HG03045 (cell line): ENCODE data around the gene DPP10.

Source experiments
- ATAC-seq: cut with Tn5 transposase; IDR thresholded peaks from one replicate; pipeline ENCODE4 v1.9.1; 2021; ENCODE audit warnings: mild to moderate bottlenecking, moderate library complexity; ENCODE audit not compliant: unreplicated experiment

Gene DPP10

DNA sequence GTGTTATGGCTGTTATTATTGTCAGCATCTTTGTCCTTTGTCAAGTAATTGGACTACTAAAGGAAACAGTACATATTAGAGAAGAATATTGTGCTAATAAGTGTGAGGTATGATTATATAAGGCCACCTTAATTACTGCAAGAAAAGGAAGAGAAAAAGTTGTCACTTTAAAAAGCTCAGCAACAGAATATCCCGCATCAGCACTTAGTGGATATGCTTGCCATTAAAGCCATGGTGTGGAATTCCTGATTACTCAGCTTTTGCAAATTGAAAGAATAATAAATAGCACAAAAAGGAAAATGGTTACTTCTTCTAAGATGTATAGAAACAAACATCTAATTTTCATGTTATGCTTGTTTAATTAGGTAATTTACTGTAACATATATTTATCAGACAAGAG is 347.5 kb downstream of the DPP10 start:
- no peak for ATAC-seq

DNA sequence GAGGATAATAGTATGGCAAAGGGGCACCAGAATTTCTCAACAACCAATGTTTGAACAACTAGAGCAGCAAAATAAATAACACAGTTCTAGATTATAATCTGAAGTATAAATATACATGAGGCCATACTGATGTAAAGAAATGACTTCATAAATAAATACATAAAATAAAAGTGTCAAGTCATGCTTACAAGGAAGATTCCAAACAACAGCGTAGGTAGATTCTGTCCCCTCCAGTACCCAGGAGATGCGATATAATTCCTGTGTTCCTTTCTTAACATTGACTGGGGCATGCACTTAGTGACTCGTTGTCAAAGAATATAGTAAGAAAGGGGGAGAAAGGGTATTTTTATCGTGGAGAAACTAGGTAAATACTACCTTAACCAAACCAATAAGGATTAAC is 355.1 kb downstream of the DPP10 start:
- no peak for ATAC-seq

DNA sequence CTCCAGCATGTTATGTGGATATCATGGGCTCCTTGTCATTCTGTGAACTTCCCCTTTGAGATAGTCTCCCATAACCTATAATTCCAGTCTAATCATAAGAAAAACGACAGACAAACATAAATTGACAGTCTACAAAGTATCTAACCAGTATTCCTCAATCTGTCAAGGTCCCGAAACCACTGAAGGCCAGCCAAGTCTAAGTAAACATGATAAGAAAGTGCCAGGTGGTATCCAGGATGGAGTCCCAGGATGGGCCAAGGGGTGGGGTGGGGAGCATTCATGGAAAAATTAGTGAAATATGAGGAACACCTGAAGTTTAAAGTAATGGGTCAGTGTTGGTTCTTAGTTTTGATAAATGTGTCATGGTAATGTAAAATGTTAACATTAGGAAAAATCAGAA is 355.5 kb downstream of the DPP10 start:
- ATAC-seq = no peak

DNA sequence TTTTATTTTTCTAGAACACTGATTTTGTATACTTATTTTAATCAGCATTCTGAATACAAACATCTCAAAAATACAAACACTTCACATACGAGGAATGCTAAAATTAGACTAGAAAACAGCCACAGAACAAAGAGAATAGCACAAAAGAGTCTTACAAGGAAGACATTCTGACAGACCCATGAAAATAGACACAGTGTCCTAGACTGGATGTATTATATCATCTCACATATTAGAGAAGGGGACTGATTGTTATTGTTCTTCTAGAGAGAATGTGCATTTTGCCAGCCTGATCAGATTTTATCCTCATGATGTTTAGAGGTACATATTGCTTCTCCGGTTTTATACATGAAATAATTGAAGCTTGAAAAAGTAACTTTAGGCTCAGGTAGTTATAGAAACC is 357.9 kb downstream of the DPP10 start:
- ATAC-seq = no peak

DNA sequence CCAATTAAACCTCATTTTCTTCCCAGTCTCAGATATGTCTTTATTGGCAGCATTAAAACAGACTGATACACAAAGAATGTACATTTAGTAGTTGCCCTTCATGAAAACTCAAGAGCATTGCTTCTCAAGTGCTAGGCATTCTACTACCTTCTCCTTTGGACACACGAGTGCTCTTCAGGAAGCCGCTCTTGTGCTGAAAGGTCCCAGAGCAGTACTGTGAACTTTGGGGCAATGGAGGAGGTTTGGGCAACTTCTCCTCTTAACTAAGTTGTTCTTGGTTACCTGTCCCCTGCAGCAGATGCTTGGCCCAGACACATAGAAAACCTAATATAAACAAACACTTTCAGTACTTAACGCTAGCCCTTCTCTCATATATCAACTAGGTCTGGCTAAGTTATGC is 362.8 kb downstream of the DPP10 start:
- ATAC-seq = no peak

DNA sequence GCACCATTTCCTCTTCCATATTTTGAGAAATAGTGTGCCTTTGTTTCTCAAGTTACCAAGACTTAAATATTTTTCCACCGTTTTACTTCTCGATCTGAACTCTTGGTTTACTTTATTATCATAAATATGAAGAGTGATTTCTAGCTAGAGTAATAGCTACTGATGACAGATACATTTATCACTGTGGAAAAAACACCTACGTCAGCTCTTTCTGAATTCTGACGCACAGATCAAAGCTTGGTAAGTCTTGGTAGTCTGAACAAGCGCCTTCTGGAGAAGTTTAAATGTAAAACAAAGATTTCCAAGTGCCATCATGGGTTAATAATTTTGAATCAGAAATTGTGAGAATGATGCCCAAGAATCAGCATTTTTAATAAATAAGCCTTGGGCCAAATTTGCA is 367.7 kb downstream of the DPP10 start:
- no peak for ATAC-seq

DNA sequence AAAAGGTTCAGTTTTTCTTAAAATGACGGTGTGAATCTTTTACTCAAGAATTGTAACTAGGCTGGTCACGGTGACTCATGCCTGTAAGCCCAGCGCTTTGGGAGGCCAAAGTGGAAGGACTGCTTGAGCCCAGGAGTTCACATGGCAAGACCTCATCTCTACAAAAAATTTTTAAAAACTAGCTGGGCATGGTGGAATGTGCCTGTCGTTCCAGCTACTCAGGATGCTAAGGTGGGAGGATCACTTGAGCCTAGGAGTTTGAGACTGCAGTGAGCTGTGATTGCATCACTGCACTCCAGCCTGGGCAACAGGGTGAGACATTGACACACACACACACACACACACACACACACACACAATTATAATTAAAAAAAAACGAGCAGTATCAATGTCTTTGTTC is 369.8 kb downstream of the DPP10 start:
- no peak for ATAC-seq

DNA sequence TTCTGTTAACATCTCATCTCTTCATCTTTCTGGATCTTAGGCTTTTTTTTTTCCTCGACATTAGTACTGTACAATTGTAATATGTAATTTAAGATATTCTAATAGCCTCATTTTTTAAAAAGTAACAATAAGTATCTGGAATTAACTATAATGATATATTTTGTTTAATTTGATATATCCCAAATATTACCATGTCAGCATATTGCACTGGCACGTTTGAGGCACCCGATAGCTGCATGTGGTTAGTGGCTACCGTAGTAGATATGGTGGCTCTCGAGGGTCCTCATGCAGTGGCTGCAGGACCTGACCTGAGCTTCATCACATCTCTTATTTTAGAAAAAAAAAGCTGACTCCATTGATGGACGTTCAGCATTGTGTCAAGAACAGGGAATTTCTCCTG is 371.9 kb downstream of the DPP10 start:
- ATAC-seq = no peak

DNA sequence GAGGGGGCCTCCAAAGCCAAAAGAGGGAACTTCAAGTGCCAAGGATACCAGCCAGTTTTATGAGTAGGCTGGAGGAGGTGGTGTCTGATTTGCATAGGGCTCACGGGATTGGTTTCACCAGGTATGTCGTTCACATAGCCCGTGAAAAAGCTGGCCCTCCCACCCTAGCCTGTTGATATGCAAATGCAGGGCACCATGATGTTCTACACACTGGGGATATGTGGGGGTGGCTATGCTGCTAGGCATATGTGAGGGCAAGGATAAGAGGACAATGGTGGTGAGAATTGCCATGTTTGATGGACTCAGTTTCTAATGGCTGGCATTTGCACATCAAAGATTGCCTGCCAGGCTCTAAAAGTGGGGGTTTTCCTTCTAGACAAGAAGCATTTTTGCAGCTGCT is 378.6 kb downstream of the DPP10 start:
- no peak for ATAC-seq

DNA sequence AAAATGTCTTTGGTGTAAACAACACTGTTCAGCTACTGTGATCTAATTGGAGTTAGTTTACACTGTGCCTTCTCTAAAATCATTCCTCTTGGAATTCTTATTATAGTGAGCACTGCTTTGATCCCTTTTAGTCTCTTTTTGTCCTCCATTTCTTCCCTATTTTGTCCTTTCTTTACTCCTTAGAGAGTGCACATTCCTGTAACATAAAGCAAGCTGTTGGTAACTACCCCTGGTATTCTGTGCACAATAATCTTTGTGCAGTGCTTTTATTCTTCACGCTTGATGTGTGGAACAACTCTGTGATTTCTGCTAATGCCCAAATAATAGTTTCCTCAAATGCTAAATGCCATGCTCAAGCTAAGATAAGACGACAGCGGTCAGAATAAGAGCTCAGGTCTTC is 401.5 kb downstream of the DPP10 start:
- ATAC-seq = no peak

DNA sequence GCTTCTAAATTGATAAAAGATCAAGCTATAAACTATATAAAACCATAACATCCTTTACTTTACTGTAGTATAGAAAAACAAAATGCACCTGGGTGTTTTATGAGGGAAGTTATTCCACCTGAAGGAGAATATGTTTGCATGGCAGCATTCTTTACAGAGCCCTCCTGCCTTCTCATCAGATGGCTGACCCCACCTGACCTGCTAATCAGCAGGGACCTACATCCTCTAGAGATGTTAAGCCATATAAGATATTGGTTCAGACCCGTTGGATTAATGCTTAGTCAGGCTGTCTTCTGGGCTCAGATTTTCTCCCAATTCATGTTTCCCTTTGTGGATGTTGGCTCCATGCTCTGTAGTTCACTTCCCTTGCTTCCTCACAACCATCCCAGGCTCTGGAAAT is 414.8 kb downstream of the DPP10 start:
- ATAC-seq = no peak

DNA sequence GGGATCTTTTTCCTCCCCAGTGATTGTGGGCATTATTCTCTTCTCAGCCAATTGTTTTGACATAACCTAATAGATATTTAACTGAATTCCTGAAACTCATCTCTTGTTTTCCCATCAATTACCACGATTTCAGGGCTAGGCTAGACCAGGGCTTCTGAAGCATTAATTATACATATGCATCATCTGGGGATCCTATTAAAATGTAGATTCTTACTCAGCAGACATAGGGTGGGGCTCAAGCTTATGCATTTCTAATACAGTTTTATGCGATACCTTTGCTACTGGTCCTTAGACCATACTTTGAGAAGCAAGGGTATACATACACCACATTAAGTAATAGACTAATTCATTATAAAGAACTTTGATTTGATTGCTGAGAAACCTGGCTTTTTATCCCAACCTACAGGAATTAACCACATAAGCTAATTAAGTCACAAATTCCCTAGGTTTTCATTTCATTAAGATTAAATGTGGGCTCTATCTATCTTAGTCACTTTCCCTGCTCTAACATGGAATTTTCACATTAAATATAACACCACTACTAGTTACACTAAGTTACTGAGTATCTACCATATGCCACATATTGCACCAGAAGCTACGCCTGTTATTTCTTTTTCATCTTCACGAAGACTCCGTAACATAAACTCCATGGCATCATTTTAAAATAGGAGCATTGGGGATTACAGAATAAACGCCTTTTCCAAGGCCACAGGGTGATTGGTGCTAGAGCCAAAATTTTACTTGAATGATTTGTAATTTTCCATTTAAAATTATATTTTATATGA is 417.5 kb downstream of the DPP10 start:
- ATAC-seq = no peak

DNA sequence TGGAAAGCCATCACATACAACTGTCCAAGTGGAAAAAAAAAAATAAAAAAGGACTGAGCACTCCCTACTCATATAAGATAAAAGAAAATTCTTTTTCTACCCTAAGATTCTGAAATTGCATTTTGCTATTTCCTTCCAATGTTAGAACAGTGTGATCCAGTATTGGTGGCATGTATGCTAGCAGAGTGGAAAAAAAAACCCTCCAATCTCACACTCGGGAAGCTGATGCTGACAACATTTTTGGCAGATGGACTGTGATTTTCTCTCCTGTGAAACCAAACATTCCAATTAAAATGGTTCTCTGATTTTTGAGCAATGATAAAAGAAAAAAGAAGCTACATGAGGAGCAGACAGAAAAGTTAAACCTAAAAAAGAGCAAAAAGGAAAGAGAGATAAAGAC is 419.8 kb downstream of the DPP10 start:
- no peak for ATAC-seq

DNA sequence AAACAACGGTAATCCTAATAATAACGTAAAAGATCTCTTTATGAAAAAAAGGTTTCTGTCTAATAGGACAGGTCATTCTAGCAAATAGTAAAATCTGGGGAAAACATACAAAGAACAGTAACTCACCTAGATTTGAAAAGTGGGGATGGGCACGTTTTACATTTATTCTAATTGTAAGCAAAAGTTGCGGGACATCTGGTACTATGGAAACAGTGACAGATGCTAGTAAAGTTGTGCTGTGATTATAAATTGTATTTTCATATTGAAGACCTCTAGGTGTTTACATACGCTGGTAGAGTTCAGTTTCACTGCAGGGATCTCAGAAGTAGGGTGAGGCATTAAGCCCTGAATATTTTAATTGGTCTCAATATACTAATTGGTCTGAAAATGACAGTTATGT is 422.5 kb downstream of the DPP10 start:
- ATAC-seq = no peak

DNA sequence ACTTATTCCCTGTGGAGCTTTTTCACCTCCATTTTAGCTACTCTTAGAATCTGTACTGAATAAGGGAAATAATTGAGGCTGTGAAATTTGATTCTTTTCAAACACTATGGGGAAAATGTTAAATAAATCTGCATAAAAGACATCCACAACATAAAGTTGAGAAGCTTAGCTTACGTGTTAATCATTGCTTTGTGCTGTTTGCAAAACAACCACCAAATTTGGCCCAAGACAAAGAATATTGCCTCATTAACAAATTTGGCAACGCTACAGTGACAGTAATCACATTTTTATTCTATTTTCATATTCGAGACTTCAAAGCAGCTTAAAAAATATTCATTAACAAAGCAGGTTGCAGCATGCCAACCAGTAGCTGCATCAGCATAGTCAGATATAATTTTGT is 437.6 kb downstream of the DPP10 start:
- ATAC-seq = no peak

DNA sequence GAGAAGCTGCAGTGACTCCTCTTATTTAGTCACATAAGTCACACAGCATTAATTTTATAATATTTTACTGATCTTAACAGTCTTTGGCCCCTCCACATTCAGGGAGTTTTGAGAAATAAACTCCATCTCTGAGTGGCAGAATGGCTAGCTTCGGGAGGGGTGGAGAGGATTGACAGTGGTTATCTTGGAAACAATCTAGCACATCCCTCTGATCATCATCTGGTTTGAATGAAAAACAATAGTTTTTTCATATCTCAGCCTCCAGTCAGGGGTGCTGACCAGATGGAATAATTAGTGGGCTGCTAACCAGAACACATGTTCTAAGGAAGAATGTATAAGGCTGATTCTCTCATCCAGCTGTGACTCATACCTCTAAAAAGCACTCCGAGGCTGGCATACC is 477.5 kb downstream of the DPP10 start:
- ATAC-seq = no peak

DNA sequence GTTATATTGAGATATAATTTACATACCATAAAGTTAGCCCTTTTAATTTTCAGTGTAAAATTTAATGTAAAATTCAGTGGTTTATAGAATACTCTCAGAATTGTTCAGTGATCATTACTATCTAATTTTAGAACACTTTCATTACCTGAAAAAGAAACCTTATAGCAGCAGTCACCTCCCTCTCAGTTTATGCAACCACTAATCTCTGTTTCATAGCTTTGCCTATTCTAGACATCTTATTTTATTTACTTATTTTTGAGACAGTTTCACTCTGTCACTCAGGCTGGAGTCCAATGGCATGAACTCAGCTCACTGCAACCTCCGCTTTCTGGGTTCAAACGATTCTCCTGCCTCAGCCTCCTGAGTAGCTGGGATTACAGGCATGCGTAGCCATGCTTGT is 479.6 kb downstream of the DPP10 start:
- no peak for ATAC-seq

DNA sequence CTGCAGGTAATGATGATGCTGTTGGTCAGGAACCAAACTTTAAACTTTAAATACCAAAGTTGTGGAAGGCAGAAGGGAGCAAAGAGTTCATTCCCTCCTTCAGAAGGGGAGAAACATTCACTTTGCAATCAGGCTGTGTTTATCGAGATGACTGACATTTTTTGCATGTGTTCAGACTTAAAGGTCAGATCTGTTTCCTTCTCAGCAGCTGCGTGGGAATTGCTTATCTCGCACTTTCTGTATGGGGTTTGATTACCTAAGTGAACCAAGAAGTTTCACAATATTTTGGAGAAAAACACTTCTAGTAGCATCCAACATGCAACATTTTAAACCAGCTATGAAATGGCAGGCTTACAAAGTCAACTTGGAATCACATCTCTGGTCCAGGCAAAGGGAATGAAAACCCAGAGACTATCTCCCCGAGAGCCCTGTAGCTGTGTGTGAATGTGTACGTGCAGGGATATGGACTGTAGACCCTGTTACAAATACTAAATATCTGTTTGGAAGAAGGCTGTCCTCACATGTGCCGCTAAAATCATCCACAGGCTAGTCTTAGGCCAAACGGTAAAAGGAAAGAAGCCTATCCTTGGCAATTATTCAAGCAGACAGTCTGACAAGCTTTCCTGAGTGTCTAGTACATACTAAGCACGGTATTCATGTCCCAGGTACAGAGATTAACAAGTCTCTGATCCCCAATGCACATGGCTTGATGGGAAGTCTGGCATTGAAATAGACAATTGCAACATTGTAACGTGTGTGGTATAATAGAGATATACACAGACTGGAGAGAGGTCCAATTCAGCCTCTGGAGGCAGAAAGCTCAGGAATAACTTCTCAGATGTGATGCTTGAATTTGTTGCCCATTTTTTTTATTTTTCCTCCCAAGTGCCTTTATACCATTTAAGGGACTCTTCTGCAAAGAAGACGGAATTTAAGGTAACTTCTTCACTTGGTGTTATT is 483.1 kb downstream of the DPP10 start:
- no peak for ATAC-seq

DNA sequence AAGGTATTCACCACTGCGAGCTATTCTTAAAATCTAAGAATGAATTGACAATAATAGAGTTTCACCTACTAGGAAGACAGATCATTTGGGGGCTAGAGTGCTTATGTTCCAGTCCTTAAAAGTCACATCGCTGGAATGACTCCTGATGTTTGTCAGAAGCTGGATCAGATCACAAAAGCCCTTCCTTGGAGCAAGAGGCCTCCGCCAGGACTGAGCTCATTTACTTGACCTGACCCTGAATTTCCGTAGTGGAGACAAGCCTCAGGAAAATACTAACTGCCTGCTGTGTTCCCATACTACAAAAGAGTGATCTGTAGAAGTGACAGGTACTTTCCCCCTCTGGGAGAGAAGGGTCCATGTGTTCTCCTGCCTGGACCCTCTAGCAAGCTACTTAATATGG is 483.9 kb downstream of the DPP10 start:
- ATAC-seq = no peak

DNA sequence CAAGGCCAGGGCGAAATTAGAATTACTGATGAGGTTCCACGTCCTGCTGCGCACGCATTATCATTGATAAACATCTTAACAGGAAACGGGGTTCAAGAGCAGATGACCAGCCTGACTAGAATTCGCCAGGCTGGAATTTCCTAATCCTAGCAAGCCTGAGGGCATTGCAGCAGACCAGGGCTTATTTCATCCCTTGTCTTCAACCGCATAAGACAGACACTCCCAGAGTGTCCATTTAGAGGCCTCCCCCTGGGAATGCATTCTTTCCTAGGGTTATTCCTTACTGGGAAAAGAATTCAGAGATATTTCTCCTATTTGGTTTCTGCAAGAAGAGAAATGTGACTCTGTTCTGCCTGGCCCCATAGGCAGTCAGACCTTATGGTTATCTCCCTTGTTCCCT is 486.8 kb downstream of the DPP10 start:
- ATAC-seq = no peak

DNA sequence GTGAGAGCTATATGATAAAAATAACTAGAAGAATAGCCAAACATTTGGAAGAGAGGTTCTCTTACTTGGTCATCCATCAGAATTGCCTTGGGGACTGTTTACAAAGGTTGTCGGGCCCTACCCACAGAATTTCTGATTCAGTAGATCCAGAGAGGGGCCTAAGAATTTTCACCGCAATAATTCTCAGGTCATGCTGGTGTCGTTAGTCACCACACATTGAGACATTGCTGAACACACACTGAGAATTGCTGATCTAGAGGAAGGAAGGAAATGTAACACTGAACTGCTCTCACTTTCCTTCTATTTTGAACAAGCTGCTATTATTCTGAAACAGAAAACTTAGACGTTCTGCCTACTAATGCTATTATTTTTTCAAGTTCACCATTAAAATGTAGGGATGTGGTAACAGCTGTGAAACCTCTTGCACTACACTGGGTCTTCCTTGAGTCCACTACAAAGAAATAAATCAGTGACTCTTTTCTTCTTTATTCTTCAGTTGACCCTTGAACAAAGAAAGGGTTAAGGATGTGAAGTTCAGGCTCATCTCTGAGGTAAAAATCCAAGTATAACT is 491.3 kb downstream of the DPP10 start:
- ATAC-seq = no peak

DNA sequence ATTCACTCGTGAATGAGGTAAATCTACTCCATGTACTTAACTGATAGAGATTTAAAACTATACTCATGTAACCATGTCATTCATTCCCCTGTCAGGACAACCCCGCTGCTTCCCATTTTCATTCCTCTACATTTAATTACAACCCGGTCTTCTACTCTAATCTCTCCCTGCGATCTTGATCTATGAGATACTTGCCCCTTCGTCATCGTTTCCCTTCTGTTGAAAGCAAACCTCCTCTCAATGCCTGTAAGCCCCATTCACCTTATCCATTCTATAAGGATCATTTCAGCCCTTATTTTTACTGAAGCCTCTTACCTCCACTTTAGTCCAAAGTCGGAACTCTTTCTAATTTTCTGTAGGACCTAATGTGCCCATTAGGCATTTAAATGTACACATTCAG is 492.6 kb downstream of the DPP10 start:
- no peak for ATAC-seq
